GM18502 (cell line): ENCODE measurements around the gene HOXC4.

Experiments
- ATAC-seq: cut with Tn5 transposase; IDR thresholded peaks from one replicate; pipeline ENCODE4 v1.9.1; 2021; ENCODE audit warnings: mild to moderate bottlenecking; ENCODE audit not compliant: unreplicated experiment, poor library complexity

HOXC4 gene

GRCh38 chr12:54053751-54054741, at the start of gene HOXC4:
Gene HOXC4 (plus strand): TSS chr12:54053835. CDS start chr12:54053923, 88 bp downstream.
- ATAC-seq: peak; percentile 58

- no peak for ATAC-seq
These were observed 49.4 kb upstream of the HOXC4 start for GRCh38 chr12:54004063-54004840.

GRCh38 chr12:54004841-54005530, 48.6 kb upstream of the HOXC4 start:
- ATAC-seq: no peak

GRCh38 chr12:54005531-54005852, 48.1 kb upstream of the HOXC4 start:
- ATAC-seq: no peak

GRCh38 chr12:54005853-54006558, 47.6 kb upstream of the HOXC4 start:
- ATAC-seq: peak; percentile 61

GRCh38 chr12:54006559-54007220, 46.9 kb upstream of the HOXC4 start:
- ATAC-seq: no peak

- no peak for ATAC-seq
These were observed 45.9 kb upstream of the HOXC4 start for GRCh38 chr12:54007538-54008259.

- ATAC-seq: no peak
These were observed 45.4 kb upstream of the HOXC4 start for GRCh38 chr12:54008260-54008552.

- no peak for ATAC-seq
These were observed 44.2 kb upstream of the HOXC4 start for GRCh38 chr12:54009171-54010052.

- no peak for ATAC-seq
These were observed 43.3 kb upstream of the HOXC4 start for GRCh38 chr12:54010053-54010971.

- no peak for ATAC-seq
These were observed 42.5 kb upstream of the HOXC4 start for GRCh38 chr12:54010972-54011664.

GRCh38 chr12:54011665-54012532, 41.7 kb upstream of the HOXC4 start:
- no peak for ATAC-seq

GRCh38 chr12:54012631-54013409, 40.8 kb upstream of the HOXC4 start:
- no peak for ATAC-seq

GRCh38 chr12:54014377-54015017, 39.1 kb upstream of the HOXC4 start:
- ATAC-seq: no peak
